GM19099 (cell line): Measurements from ENCODE around the gene CRISPLD2.

ENCODE experiments used
- POLR2A ChIP-seq: IDR thresholded peaks from 3 replicates; pipeline ENCODE4 v1.6.1; 2011; ENCODE audit warnings: low read depth; ENCODE audit not compliant: insufficient read length; ENCODE audit errors: extremely low read depth

CRISPLD2 gene

GRCh38 chr16:84891149-84891795 is 71.5 kb downstream of the CRISPLD2 start:
- TF ChIP-seq POLR2A, result no peak

GRCh38 chr16:84892097-84892496 is 72.3 kb downstream of the CRISPLD2 start:
- TF ChIP-seq POLR2A, result no peak

GRCh38 chr16:84893467-84893848 is 73.7 kb downstream of the CRISPLD2 start:
- no peak for TF ChIP-seq POLR2A

- TF ChIP-seq POLR2A, result no peak
Measured at GRCh38 chr16:84893849-84894599, 74.2 kb downstream of the CRISPLD2 start.

- no peak for TF ChIP-seq POLR2A
Measured at GRCh38 chr16:84895016-84895415, 75.2 kb downstream of the CRISPLD2 start.

- no peak for TF ChIP-seq POLR2A
Measured at GRCh38 chr16:84896847-84897246, 77.1 kb downstream of the CRISPLD2 start.

- no peak for TF ChIP-seq POLR2A
Measured at GRCh38 chr16:84897911-84898377, 78.2 kb downstream of the CRISPLD2 start.

GRCh38 chr16:84898447-84898846 is 78.7 kb downstream of the CRISPLD2 start:
- no peak for TF ChIP-seq POLR2A

GRCh38 chr16:84899414-84899813 is 79.6 kb downstream of the CRISPLD2 start:
- TF ChIP-seq POLR2A, result no peak

GRCh38 chr16:84905965-84906460 is 86.2 kb downstream of the CRISPLD2 start:
- TF ChIP-seq POLR2A, result no peak

- TF ChIP-seq POLR2A, result no peak
Measured at GRCh38 chr16:84907051-84907450, 87.3 kb downstream of the CRISPLD2 start.

- no peak for TF ChIP-seq POLR2A
Measured at GRCh38 chr16:84907575-84907974, 87.8 kb downstream of the CRISPLD2 start.

GRCh38 chr16:84909476-84910085 is 89.8 kb downstream of the CRISPLD2 start:
- no peak for TF ChIP-seq POLR2A

GRCh38 chr16:84911486-84912216 is 91.9 kb downstream of the CRISPLD2 start:
- TF ChIP-seq POLR2A, result no peak

GRCh38 chr16:84913315-84913714 is 93.5 kb downstream of the CRISPLD2 start:
- TF ChIP-seq POLR2A, result no peak
